Neural progenitor cell (in vitro differentiated cells): ENCODE measurements around the gene RFX1.

Source experiments
- CTCF ChIP-seq: fragments of 200-600 bp; sonication (generic); IDR thresholded peaks from 2 replicates; pipeline ENCODE4 v1.5.1; 2017; ENCODE audit warnings: antibody characterized with exemption, mild to moderate bottlenecking
- EZH2 ChIP-seq: fragments of 200-600 bp; sonication (generic); IDR thresholded peaks from 2 replicates; pipeline ENCODE4 v1.6.1; 2017; ENCODE audit warnings: antibody characterized with exemption, mild to moderate bottlenecking, moderate library complexity
- EZH2phosphoT487 ChIP-seq: fragments of 200-600 bp; sonication (generic); IDR thresholded peaks from 2 replicates; pipeline ENCODE4 v1.6.1; 2017; ENCODE audit warnings: antibody characterized with exemption

- TF ChIP-seq CTCF (no peak), EZH2 (no peak), EZH2phosphoT487 (no peak)
These were observed 55.1 kb downstream of the RFX1 start for GRCh38 chr19:13951043-13951442.
